OCI-LY7 (cell line): ENCODE results near the gene FRMD8.

ENCODE experiments used
- CTCF ChIP-seq: fragments of 200-600 bp; sonication (generic); conservative IDR thresholded peaks from 2 replicates; pipeline ENCODE4 v1.5.1; 2014; ENCODE audit warnings: mild to moderate bottlenecking, antibody characterized with exemption, low read length, moderate library complexity, mixed read lengths
- EZH2phosphoT487 ChIP-seq: fragments of 200-600 bp; sonication (generic); IDR thresholded peaks from 2 replicates; pipeline ENCODE4 v1.6.1; 2018; ENCODE audit warnings: low read depth, borderline replicate concordance, mild to moderate bottlenecking, mixed run types, antibody characterized with exemption, low read length, moderate library complexity, mixed read lengths

GRCh38 chr11:65411681-65412070 is 25.2 kb downstream of the FRMD8 start:
- TF ChIP-seq CTCF (no peak), EZH2phosphoT487 (no peak)
